NB4 (cell line): ENCODE measurements around the gene LRFN3.

Source experiments
- CTCF ChIP-seq: IDR thresholded peaks from one replicate; pipeline ENCODE4 v1.5.1; 2012; ENCODE audit warnings: low read depth, low read length
- POLR2A ChIP-seq: IDR thresholded peaks from 2 replicates; pipeline ENCODE4 v1.6.1; 2011; ENCODE audit warnings: mild to moderate bottlenecking; ENCODE audit not compliant: insufficient read length; ENCODE audit errors: extremely low read depth

GRCh38 chr19:35898499-35898809 is 37.7 kb upstream of the LRFN3 start:
- TF ChIP-seq CTCF (no peak), POLR2A (no peak)
